GM18867 (cell line): Measurements from ENCODE around the gene ACADVL.
"Not testable (repeated sequence)": the region's sequence is repeated elsewhere in the genome, so short reads cannot be mapped to it uniquely, and the experiment has no call there.

Experiments used
- ATAC-seq: cut with Tn5 transposase; IDR thresholded peaks from one replicate; pipeline ENCODE4 v1.9.1; 2021; ENCODE audit warnings: mild to moderate bottlenecking, moderate library complexity; ENCODE audit not compliant: unreplicated experiment

Gene ACADVL

DNA sequence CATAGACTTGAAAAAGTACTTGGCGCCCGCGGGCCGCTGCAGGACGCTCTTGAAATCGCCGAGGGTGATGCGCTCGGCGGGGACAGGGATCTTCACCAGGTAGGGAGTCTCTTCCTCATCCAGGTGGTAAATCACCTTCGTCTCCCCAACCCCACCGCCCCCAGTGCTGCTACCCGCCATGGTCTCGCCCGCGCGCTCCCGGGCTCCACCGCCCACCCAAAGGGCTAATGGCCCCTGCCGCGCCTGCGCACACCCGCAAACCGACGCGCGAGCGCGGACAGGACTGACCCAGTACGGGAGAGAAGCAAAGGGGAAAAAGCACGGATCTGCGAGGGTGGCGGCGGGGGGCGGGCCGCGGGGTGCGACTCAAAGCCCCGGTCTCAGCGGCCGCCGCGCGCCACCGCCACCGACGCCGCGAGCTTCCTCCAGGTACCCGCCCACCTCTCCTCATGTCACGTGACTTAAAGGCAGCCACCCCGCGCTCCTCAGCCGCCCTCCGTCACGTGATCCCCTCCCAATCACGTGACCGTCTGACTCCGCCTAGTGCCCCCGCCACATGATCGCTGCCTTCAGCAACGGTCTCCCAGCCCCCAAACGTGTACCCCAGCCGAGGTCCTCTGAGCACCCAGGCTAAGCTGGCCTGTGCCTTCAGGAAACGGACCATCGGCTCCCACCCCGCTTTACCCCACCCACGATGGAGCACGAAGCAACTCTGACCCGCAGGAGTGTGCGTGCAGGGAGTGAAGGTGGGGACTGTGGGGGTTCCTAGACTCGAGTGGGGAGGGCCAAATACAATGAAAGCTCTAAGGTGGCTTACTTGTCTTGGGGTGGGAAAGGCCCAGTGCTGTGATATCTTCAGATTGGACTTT lies 14.6 kb downstream of the ACADVL start, which contains the start of gene DVL2:
TSS of gene DVL2 (minus strand) at position 435 of the 869 bp plus-strand sequence. CDS start at position 180, 255 bp downstream.
- peak; percentile 51 for ATAC-seq

DNA sequence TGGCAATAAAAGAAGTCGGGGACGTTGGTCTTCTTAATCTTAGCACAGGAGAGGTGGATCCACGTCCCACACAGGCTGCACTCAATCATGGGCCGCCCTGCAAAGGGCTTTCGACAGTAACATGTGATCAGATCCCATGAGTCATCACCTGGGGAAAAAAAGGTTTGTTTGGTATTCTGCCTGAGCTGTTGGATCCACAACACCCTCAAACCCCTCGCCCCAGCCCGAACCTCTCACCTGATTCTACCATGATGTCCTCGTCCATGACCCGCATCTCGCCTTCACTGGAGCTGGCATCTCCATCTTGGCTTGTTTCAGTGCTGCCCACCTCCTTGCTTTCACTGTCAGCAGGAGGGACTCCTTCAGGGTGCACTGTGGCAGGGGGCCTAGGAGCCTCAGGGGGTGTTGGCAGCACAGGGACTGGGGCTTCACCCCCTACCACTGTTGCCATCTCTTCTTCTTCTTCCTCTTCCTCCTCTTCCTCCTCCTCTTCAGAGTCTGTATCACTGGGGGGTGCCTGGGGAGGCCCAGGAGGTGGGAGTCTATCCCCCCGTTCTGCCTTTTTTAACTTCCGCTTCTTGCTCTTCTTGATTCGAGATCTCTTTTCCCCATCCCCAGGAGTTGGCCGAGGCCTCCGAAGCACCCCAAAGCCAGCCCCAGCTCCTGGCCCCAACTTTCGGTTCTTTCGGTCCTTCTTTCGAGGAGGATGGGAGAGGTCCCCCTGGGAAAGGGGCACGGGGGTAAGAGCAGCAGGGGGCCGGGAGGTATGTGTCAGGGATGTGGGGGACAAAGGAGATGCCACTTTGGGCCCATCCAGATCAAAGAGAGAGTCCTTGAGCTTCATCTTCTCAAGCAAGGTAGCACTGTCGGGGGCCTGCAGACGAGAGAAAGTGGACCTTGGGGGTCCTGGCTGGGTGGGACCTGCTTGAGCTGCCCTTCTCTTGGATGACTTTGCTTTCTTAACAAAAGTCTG lies 16.2 kb downstream of the ACADVL start:
- no peak for ATAC-seq

DNA sequence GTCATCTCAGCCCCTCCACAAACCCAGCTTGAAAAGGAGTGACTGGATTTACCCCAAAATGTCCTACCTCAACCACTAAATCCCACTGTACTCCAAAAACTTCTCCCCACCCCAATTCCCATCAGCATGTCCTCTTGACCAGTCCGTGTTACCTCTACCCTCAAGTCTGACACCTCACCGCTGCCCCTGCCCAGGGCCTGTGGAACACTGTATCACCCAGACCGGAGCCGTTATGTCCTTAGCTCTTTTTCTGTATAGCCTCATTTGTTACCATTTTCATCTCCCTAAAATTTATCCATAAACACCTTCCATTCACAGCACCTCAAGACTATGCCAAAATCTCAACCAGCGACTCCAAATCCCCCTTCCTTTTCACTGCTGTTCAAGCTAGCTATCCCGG lies 17.1 kb downstream of the ACADVL start:
- no peak for ATAC-seq

DNA sequence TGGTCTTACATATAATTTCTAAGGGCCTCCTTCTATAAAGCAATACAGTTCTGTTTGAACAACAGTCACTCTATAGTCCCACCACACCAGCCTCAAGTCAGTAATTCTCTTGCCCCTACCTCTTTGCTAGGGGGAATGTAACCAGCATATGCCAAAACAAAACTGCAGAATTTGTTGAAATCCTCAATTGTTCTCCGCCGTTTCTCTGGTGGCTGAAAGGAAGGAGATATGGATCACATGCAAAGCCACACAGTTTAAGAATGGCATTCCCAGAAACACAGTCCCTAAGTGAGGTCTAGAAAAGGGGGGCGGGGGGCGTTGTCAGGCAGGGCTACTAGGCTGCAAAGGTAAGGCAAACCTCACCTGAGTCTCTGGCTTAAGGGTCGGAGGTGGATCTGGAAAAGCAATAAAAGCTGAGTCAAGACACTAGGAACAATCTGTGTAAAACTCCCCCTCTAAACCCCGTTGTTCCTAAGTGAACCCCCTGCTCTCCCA lies 17.6 kb downstream of the ACADVL start:
- no peak for ATAC-seq

DNA sequence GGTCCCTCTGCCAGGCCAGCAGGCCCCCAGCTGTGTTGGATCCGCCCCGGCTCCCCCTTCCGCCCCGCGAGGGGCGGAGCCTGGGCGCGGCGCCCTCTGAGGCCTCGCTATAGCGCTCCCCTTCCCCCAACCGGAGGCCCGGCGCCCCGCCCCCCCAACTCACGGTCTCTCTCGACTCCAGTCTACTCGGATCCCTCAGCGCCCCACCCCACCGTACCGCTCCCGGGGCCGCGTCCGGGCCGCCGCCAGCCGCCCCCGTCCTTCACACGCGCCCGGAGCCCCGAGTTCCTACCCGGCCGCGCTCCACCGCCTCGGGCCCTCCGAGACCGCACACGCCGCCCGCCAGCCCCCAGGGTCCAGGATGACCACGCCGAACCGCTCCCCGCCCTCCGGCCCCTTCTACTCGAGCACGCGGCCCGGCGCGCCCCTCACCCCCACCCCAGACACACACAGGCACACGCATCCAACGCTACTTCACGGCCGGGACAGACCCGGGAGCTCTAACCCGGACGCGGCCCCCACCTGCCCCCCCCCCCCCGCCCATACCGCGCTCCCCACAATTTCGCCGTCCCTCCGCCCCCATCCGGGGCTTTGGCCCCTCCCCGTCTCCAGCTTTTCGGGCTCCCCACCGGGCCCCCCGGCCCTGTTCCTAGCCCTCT lies 18.2 kb downstream of the ACADVL start:
- ATAC-seq = no peak

DNA sequence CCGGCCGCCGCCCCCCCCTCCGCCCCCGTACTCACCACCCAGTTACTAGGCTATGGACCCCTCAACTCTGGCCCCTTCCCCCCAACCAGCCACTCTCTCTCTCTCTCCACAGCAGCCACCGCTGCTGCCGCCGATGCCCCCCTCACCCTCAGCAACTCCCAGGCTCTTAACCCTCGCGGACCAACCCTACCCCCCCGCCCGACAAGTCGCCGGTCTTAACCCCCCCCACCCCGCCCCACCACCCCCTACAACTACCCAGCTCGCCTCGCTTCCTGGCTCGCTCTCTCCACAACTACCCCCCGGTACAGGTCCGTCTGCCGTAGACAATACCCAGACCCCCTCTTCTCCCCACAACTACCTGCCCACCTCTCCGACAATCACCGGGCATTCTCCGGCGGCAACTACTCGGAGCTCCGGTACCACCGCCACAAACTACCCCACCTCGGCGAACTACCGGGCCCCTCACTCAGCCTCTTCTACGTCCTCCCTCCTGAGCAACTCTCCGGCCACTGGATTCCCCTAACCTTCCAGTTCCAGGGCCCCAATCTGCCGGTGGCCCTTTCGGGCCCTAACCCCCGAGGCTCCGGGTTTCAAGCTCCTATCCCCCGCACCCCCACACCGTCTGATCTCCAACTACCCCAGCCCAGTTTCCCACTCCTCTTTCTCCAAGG lies 18.8 kb downstream of the ACADVL start:
- no peak for ATAC-seq

DNA sequence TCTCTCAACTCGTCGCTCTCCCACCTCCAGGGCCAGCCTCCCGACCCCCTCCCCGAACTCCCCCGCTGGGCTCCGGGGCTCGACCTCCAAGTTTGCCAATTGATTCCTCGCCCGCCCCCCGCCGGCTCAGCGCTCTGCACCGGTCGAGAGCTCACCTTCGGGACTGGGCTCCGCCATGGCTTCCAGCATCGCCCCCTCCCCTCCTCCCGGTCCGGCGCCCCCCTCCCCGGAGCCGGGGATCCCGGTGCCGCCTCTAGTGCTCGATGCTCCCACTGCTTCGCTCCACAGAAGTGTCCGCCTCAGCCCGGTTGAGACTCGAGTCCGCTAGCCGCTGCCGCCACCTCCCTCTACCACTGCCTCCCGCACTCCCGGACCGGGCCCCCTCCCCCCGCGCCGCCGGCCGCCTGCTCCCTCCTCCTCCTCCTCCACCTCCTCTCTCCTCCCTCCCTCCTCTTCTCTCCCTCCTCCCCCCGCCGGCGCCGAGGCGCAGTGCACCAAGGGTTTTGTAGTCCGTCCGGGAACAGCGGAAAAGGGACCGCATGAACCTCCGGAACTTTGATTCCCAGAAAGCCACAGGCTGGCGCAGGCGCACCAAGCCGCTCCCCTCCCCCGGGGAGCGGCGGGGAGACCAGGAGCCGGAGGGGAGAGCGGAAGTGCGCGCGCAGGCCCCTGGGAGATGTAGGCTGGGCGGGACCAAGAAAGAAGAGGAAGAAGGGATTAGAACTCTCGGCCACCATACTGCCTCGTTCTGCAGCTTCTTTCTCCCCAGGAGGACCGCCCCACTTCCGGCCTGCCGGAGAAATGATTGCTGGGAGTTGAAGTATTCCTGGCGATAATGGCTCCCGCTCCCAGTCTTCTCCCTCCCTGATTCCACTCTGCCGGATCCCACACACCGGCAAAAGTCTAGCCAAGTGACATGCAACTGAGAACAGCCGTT lies 19.6 kb downstream of the ACADVL start, which contains the start of gene PHF23:
TSS of gene PHF23 (minus strand) at position 367 of the 937 bp plus-strand sequence. CDS start at position 189, 178 bp downstream.
- ATAC-seq = peak; percentile 52

DNA sequence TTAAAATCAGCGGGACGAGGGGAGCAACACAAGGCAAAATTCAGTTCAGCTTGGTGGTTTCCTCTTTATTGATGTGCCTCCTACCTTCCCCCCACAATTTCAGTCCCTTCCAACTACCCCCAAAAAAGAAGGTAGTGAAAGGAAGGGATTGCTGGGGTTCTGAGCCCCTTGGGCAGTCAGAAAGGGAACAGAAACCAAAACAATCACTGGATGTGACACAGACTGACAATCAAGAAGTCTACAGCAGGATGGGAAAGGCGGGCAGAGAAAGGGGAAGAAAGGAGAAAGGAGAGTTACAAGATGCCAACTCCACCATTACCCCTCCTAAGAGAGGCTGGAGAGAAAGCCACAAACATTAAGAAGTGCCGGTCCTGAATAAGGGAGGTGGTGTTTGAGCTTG lies 20.6 kb downstream of the ACADVL start:
- ATAC-seq = no peak

DNA sequence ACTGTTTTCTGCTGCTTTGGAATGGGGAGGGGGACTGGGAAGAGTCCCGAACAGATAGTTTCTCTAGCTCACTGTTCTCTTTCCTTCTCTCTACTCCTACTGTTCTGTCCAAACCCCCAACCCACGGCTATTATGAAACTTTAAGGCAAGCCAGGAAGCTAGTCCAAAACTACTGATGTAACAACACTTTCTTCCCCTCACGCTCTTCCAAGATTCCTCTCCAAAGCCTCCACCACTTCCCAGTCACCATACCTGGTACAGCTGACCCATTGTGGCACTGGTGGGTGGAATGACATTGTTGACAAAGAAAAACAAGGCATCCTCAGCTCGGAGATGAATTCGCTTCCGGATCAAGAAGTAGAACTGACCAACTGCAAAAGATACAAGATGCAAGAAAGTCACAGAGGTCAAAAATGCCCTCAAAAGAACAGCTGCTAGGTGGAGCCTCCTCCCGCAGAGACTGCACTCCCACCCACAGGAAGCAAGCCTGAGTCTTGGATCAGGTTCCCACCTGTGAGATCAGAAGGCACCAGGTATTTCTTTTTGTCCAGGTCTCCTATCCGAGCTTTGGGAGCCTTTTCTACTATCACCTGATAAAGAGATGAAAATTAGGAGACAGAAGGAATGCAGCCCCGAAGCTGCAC lies 21.5 kb downstream of the ACADVL start:
- ATAC-seq = no peak

DNA sequence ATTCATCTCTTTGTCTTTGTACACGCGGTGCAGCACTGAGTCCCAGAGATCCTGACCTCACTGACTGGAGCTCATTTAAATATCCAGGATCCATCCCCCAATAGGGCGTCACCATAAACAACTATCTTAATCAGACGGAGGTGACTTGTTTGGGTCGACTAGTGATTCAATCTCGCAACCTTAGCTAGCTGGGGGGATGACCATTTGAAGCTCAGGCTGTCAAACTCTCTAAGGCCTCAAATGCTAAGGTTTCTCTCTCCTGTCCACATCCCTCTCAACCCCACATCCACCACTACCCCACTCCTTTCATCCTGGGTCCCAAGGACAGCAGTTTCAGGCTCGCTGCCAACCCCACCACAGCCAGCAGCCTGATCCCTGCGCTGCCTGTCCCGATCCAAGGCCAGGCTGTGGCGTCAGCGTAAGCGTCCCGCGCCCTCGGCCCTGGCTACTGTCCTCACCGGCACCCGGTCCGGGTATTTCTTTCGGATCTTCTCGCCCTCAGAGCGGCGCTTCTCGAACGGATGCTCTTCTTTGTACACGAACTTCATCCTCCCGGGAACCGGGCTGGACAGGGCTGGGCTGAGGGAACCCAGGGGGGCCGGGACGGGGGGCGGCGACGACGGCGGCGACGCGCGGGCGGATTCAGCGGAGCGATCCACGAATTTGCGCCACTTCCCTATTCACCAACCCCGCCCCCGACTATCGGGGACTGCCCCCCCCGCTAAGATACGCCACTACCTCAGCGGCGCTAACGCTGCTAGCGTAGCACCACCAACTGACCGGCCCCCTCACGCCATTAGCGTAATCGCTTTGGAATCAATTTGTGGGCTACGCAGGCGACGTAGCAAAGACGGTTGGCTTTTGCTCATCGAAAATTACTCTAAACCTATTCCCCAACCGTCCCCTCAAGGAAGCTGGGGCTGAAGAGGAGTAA lies 22.3 kb downstream of the ACADVL start, which contains the start of gene GABARAP:
TSS of gene GABARAP (minus strand) at position 667 of the 934 bp plus-strand sequence. CDS start at position 548, 119 bp downstream.
- peak; percentile 32 for ATAC-seq

DNA sequence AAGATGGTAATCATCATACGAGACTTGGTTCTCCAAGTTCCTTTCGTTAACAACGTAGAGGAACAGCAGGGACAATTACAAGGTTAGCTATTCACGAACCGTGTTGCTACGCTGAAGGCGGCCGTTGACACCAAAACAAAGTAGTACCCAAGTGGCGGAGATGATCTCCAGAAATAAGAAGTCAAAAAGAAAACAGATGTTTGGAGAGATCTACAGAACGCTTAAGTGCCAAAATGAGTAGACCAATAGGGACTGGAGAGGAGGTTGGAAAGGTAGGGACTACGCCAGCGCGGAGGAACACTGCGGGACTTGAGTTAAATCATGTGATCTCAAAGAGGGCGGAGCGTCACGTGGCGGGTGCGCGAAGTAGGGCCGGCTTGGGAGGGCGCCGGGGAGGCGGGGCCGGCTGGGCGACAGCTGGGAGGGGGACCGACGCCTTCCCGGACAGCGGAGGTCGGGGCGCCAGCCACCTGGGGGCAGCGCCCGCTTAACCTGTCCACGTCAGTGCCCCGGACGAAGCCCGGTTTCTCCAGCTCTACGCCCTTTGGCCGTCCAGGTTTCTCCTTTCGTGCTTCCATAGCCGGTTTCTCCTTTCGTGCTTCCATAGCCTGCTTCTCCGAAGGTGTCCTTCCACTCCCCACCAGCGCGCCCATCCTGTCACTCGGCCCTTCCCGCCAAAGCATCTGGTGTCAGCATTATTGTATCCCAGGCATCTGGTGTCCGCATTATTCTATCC lies 23.1 kb downstream of the ACADVL start:
- ATAC-seq = peak; percentile 40

DNA sequence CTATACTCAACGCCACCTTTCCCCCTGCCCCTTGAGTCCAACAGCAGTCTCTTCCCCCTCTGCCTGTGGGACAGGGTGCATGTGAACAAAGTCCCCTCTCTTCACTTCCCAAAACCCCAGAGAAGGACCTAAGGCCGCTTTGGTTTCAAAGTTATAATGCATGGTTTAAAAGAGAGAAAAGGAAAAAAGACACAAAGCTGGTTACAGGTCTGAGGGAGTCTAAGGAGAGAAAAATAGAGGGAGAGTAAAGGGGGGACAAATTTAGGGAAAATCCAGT lies 23.7 kb downstream of the ACADVL start:
- ATAC-seq = no peak

DNA sequence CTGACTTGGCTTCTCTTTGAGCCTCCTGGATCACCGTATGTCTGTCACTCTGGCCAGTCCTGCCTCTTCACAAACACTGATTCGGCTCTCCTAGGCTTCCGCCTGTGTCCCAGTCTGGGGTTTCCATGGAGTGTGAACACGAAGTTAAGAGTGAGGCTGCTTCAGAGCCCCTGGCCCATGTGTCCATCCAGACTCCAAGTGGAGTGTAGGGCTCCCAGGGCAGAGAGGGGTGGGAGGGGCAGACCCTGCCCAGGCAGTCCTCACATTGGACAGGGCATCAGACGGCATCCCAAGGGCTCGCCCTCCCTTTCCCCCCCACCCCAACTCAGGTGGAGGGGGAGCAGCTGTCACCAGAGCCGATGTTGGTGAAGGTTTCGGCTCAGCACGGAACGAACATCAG lies 24.1 kb downstream of the ACADVL start:
- not testable (repeated sequence) for ATAC-seq

DNA sequence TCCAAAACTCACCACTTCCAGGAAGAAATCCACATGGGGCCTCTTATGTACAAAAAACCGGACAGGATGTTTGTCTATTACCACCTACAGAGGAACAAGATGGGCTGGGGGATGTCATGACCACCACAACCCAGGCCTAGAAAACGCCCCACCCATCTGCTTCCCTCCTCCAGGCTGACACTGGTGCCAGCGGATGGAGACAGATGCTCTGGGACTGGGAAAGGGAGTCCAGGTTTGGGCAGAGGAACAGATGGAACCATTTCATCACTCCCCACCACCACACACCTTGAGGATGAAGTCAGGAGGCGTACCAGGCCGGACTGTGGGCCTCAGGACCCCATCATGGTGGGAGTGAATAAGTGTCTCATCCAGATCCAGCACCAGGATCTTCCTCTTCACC lies 27.0 kb downstream of the ACADVL start:
- no peak for ATAC-seq

DNA sequence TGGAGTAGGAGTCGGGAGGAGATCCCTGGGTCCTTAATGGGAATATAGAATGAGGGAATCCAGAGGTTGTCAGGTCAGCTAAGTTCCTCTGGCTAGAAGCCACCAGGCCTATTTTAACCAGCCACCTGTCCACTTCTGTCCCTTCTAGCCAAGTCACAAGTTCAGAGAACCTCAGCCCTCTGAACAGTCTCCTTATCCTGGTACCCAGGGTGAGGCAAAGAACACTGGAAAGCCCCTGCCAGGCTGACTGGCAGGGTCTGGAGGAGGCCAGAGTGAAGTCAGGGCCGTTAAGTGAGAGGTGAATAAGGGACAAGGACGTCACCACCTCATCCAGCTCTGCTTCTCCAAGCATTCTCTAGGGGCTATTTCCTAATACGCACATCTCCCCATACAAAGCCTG lies 29.1 kb downstream of the ACADVL start:
- no peak for ATAC-seq

DNA sequence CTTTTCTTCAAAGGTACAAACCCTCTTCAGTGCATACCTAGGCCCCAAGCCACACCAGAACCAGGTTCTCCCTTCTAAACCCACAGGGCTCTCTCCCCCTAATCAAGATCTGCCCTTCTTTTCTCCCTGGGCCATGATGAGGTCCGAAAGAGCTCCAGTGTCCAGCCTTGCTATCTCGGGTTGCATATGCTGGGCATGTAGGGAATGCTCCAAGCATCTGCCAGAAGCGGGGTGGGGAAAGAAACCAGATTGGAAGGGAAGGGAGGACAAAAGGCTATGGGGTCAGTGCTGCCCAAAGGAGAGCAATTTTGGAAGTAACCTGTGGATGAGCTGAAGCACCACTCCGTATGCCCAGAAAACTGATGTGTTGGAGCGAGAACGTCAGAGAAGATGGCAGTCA lies 29.5 kb downstream of the ACADVL start:
- no peak for ATAC-seq

DNA sequence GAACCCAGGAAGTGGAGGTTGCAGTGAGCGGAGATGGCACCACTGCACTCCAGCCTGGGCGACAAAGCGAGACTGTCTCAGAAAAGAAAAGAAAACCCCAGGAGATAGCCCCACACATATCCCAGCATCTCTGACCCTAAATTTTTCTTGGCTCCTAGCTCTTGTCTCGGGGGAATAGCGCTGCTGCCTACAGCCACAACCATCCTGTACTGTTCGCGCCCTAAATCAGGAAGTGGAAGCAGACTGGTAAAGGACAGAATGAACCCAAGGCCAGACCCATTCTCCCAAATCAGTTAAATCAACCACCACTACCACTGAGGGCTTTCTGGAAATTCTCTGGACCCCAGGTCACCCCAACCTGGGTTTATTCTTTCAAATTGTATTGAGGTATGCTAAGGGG lies 30.1 kb downstream of the ACADVL start:
- ATAC-seq = no peak
